Glomerular visceral epithelial cell (primary cell): ENCODE measurements around the gene FAM120AOS.
"Not testable (repeated sequence)": the region's sequence is repeated elsewhere in the genome, so short reads cannot be mapped to it uniquely, and the experiment has no call there.

Source experiments
- DNase-seq: peaks from one replicate; pipeline ENCODE4 v3.0.0-alpha.2; 2016; ENCODE audit errors: extremely low spot score

The FAM120AOS gene

GRCh38 chr9:93467062-93467416 lies 13.7 kb upstream of the FAM120AOS start:
- no peak for DNase-seq

DNA sequence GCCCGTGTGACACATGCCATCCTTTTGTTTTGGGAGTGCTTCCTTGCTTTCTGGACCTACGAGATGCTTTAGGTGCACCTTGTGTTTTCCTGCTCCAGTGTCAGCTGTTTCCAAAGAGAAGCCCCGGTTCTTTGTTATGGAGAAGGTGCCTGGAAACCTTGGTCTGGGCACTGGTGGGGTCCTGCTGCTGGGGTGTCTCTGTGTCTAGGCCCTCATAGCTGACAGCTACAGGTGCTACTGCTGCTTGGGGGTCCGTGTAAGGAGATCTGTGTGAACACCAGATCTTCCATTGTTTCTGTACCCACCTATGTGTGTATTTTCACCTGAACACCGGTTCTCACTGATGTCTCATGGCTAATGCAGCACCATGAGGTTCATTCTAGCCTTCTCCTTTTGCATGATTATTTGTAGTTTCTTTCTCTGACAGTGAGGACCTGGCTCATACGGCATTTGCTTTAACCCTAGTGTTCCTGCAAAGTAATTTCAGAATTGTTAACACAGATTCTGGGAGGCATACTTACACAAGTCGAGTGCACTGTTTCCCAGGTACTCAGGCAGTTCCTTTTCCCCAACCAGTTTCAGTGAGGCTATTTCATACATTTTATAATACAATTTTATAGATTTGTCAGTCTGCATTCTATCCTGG lies 13.2 kb upstream of the FAM120AOS start:
- DNase-seq, result no peak

DNA sequence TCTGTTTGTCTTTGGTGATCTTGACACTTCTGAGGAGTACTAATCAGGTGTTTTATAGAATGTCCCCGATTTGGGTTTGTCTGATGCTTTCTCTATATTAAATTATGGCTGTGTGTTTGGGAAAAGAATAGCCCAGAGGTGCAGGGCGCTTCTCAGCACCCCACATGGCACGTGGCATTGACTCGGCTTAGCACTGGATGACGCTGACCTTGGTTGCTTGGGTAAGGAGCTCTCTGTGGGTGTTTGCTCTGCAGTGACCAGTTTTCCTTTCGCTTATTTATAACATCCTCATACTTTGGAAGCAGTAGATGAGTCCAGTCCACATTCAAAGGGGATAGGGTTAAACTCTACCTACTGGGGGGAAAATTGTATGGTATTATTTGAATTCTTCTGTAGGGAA lies 12.5 kb upstream of the FAM120AOS start:
- no peak for DNase-seq

GRCh38 chr9:93464876-93465275 lies 11.5 kb upstream of the FAM120AOS start:
- DNase-seq, result no peak

DNA sequence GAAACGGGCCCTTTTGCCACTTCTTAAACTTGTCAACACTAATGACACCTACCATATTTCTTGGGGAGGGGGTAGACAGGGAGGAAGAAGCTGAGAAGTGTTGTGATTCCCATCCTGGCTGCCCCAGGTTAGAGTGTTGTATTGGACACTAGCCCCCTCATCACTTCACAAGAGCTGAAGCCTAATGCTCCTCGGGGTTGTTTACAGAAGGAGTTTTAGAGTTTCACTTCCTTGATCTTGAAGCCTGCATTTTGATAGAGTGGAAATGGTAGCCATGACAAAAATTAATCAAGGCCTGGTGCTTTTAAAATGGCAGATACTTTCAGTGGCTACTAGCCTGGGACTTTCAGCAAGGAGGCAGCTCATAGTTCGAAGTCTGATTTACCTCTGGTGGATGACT lies 11.0 kb upstream of the FAM120AOS start:
- no peak for DNase-seq

DNA sequence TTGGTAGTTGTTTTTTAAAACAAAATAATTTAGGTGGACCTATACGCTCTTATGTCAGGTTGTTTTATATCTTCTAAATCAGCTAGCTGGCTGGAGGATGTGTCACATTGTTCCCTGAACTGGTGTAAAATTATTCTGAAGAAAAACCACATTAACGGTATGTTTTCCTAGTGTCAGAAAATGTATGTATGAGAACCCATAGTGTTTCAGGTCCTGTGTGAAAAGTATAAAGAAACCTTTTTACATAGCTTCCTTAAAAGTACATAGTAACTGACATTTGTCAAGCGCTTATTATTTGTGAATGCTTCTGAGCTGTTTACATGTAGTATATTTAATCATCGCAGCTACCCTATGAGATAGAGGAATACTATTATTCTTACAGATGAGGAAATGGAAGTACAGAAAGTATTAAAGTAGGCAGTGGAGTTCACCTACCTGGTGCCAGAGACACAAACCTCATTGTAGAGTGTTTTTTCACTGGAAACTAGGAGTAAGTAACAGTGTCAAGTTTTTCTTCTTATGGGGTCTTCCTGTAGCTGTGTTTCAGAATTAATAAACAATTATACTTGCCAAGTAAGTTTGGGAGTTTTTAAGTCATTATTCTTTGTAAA lies 10.4 kb upstream of the FAM120AOS start:
- no peak for DNase-seq

DNA sequence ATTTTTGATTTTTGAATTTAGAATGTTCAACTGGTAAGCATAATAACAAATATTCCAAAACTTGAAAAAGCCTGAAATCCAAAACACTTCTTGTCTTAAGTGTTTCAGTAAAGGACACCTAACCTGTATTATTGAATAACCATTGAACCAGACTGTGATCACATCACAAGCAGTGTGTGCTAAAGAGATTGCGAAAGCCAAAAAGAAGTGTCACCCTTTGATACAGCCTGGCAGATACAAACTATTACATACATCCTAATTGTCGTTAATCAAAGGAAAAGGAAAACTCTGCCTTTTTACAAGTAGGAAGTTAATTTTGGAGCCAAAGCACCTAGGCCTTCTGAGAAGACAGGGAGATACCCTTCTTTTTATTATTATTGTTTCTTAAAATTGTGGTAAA lies 8.4 kb upstream of the FAM120AOS start:
- no peak for DNase-seq

DNA sequence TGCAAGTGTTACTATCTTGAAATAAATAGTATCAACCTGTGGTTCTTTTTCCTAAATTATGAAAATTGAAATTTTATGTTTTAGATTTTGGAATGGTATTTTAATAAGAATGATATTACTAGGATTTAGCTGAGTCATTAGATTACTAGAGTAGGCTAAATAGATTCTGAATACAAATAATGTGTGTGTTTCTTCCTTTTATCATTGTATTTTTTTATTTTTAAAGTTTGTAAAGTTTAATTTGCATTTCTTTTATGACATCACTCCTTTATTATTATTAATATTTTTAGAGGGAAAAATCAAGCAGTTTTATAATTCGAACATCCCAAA lies 8.0 kb upstream of the FAM120AOS start:
- no peak for DNase-seq

DNA sequence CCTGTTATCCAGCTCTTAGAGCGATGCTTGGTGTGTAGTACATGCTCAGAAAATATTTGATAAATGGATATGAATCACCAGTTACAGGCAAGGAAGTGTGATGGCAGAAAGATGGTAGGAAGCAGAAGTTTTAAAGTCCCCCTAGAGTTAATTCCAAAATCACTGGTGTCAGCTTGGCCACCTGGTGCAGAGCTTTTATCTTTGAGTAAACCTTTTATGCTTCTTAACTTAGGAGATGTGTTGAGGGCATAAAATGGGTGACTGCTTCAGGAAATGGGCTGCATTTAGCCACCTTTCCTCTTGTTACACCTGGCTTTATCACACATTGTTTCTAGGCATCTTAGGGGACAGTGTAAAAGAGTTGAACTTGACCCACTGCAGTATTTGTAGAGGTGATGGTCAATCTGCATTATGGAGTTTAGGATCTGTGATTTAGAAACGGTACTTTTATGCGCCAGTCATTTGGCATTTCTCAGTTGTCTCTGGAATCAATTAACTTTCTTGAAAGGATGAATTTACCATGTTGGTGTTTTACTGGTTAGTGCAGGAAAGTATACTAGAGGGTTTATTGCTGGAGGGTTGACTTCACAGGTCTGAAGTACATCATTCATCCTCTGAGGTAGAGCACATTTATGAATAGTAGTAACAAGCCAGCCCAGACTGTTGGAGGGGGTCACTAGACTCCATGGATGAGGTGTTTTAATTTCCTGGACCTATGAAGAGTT lies 7.5 kb upstream of the FAM120AOS start:
- no peak for DNase-seq

- no peak for DNase-seq
Observed at GRCh38 chr9:93459432-93459847, 6.1 kb upstream of the FAM120AOS start.

GRCh38 chr9:93458712-93459111 lies 5.3 kb upstream of the FAM120AOS start:
- no peak for DNase-seq

- DNase-seq, result no peak
Observed at GRCh38 chr9:93457006-93457405, 3.6 kb upstream of the FAM120AOS start.

- DNase-seq, result no peak
Observed at GRCh38 chr9:93456504-93456903, 3.1 kb upstream of the FAM120AOS start.

DNA sequence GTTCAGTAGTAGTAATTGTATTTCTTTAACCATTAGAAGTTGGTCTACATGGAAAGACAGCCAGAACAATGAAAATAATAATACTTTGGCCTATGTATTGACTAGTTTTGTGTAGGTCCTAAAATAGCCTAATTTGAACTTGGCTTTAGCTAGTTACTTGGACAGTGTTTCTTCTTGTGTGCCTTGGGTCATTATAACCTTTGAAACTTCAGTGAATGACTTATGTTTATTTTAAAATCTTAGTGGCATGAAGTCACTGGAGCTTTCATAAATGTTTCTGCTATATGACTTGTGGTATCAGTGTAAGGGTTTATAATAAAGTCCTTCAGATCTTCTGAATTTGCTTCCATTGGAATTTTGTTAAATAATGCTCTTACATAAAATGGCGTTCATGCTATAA lies 2.6 kb upstream of the FAM120AOS start:
- DNase-seq, result no peak

- no peak for DNase-seq
Observed at GRCh38 chr9:93452710-93453046, 703 bp downstream of the FAM120AOS start.

GRCh38 chr9:93451849-93452709 lies 1.3 kb downstream of the FAM120AOS start:
- peak; percentile 51 for DNase-seq

DNA sequence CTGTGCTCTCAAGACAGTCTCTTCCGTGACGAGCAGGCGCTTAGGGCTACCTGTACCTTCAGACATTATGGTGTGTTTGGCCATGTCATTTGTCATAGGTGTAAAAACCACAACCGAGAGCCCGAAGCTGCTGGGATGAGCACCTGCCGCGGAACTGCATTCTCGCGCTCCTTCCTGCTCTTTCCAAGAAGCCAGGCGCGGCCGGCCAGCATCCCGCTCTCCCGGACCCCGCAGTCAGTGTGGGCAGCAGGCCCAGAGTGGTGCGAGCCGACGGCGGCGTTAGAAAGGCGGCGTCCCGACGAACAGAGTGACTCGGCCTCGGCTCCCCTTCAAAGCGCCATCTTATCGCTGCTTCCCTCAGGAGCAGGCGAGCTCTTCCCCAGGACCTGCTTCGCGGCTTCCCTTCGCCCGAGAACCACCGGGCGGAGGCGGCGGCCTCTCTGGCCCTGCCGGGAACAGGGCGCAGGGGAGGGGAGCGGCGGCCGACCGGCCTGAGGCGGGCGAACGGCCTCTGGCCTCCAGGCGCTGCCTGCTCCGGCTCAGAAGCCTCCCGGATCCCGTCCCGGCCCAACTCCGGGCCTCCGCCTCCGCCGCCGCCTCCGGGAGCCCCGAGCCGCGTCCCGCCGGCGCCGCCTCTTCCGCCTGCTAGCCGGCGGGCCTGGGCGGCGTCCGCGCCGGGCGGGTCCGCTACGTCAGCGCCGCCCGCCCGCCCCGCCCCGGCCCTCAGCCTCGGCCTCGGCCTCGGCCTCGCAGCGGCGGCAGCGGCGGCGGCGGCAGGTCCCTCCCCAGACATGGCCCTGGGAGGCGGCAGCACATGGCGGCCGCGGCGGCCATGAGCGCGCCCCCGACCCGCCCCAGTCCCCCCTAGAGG lies 2.2 kb downstream of the FAM120AOS start, which contains the start of gene FAM120A:
TSS of gene FAM120A (plus strand) at position 741 of the 871 bp plus-strand sequence. CDS start 231 bp downstream, outside the sequence.
- peak; percentile 89 for DNase-seq

DNA sequence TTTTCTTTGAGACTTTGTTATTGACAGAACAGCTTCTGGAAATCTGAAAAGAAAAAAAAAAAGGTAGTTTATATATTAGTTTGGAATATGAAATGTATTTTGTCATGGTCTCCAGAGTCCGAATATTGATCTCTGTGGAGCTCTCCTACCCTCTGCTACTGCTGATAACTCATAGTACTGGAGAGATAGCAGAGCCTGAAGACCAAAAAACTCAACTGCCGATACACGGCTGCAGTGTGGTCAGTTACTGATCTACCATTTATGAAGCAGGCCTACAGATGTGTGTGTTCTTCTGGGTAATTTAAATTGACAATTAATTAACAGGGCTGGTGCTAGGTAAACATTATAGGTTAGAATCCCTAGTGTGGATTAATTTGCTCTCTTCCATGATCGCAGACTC lies 5.7 kb downstream of the FAM120AOS start:
- no peak for DNase-seq

DNA sequence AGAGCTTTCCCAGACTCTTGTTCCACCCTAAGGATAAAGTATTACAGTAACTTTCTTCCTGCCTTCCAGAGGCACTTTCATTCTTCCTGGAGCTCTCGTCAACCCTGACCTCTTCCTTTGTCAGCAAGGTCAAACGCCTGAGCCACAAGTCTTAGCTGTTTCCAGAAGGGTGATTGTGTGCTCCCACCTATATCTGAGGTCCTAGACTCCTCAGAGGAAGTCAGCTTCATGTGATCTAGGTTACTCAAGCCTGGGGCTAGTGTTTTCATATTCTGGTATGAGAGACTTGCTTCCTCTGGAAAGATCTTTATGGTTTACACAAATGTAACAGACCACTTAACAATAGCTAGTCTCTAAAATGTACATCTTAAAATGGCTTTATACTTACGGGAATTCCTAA lies 7.3 kb downstream of the FAM120AOS start:
- no peak for DNase-seq

DNA sequence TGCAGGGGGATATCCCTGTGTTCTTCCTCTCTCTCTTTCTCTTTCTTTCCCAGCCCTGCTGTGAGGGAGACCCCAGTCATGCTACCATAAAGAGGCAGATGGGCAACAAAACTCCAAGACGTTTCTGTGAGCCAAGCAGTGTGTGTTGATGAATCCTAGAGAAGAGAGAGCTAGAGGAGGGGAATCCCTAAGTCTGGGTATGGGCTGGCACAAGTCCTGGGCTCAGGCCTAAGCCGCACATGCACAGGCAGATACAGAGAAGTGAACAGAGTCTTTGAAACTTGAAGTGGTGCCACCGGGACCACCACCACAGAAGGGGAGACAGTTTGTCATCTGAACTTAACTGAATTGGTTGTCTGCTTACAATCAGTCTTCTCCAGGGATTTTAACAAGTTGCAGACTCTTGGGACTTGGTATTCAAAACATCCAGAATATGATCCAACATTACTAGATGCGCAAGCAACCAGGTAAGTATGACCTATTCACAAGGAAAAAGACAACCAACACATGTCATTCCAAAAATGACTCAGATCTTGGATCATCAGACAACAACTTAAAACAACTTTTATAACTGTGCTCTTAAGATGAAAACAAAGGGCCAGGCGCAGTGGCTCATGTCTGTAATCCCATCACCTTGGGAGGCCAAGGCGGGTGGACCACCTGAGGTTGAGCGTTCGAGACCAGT lies 12.3 kb downstream of the FAM120AOS start:
- no peak for DNase-seq

GRCh38 chr9:93439301-93439700 lies 14.1 kb downstream of the FAM120AOS start:
- not testable (repeated sequence) for DNase-seq
